ENCODE data around the gene DDI1.

GRCh38 chr11:104011044-104011443 is 25.4 kb upstream of the DDI1 start:
- TF ChIP-seq POLR2A (IDR thresholded peaks at IDR 0.05) (no peak), CTCF (IDR thresholded peaks at IDR 0.05) (no peak), POLR2AphosphoS5 (IDR thresholded peaks at IDR 0.05) (no peak), EP300 (IDR thresholded peaks at IDR 0.05) (no peak)
